Naive thymus-derived CD8-positive, alpha-beta T cell (primary cell): ENCODE results near the gene HOXD9. TPM values are rescaled to one million over a fixed set of nuclear protein-coding genes. Genes with fewer than 3 reads are reported as not detected.
A peak's percentile ranks its signal among the peaks of the same experiment; 100 is the strongest.

ENCODE experiments used
- ATAC-seq, 2 donors: fragments of 150-1000 bp; cut with Tn5 transposase in 1 of 2; sonication (Bioruptor Pico), chemical (Tn5 transposase) in 1 of 2; 1 replicate in 1 of 2; 2 replicates in 1 of 2; pipeline ENCODE4 v1.10.0; 2021; ENCODE audit warnings: mild to moderate bottlenecking in 2 of 2, moderate library complexity in 2 of 2
- POLR2A ChIA-PET: fragments of 350-600 bp; sonication (Branson Sonifier 250); formaldehyde crosslinking; loops from one replicate; lab custom pipeline; 2021; ENCODE audit warnings: antibody characterized with exemption; lab: Charles Lee
- DNase-seq, 10 donors: peaks; one replicate each; pipeline versions ENCODE4 v3.0.0 to v3.0.0-alpha.2; 2020 to 2022
- H3K27ac Mint-ChIP-seq, 10 donors: one replicate each; pipeline ENCODE4 v1.8.0; 2020 to 2022; ENCODE audit warnings: mild to moderate bottlenecking in 10 of 10, mixed read lengths in 10 of 10, moderate library complexity in 4 of 10, inconsistent platforms in 1 of 10
- H3K27me3 Mint-ChIP-seq, 5 donors: one replicate each; pipeline ENCODE4 v1.8.0; 2021 to 2022; ENCODE audit warnings: mixed read lengths in 5 of 5
- H3K36me3 Mint-ChIP-seq, 3 donors: one replicate each; pipeline ENCODE4 v1.8.0; 2020 to 2022; ENCODE audit warnings: mixed read lengths in 3 of 3, mild to moderate bottlenecking in 2 of 3, inconsistent platforms in 1 of 3
- H3K4me1 Mint-ChIP-seq, 4 donors: one replicate each; pipeline ENCODE4 v1.8.0; 2021 to 2022; ENCODE audit warnings: mixed read lengths in 4 of 4
- H3K4me3 Mint-ChIP-seq, 10 donors: one replicate each; pipeline ENCODE4 v1.8.0; 2020 to 2022; ENCODE audit warnings: mild to moderate bottlenecking in 10 of 10, mixed read lengths in 10 of 10, moderate library complexity in 6 of 10, inconsistent platforms in 1 of 10
- H3K9me3 Mint-ChIP-seq, 9 donors: one replicate each; pipeline ENCODE4 v1.8.0; 2020 to 2022; ENCODE audit warnings: mixed read lengths in 9 of 9, mild to moderate bottlenecking in 3 of 9, inconsistent platforms in 1 of 9, moderate library complexity in 1 of 9
- polyA plus RNA-seq, 3 donors: library from polyadenylated mRNA; unstranded; fragments of 300-500 nt; fragmentation: Illumina TruSeq; gene quantifications; one replicate each; pipeline ENCODE4 v1.2.3, GENCODE V29; 2021
- total RNA-seq, 8 experiments: library from RNA in 2 of 8; stranded (reverse) in 2 of 8; gene quantifications; one replicate each; pipeline ENCODE4 v1.2.3 and lab custom pipeline; 2021 to 2026

The HOXD9 gene
- total and polyA plus RNA-seq, 5 experiments from 2014 or later = not detected

DNA sequence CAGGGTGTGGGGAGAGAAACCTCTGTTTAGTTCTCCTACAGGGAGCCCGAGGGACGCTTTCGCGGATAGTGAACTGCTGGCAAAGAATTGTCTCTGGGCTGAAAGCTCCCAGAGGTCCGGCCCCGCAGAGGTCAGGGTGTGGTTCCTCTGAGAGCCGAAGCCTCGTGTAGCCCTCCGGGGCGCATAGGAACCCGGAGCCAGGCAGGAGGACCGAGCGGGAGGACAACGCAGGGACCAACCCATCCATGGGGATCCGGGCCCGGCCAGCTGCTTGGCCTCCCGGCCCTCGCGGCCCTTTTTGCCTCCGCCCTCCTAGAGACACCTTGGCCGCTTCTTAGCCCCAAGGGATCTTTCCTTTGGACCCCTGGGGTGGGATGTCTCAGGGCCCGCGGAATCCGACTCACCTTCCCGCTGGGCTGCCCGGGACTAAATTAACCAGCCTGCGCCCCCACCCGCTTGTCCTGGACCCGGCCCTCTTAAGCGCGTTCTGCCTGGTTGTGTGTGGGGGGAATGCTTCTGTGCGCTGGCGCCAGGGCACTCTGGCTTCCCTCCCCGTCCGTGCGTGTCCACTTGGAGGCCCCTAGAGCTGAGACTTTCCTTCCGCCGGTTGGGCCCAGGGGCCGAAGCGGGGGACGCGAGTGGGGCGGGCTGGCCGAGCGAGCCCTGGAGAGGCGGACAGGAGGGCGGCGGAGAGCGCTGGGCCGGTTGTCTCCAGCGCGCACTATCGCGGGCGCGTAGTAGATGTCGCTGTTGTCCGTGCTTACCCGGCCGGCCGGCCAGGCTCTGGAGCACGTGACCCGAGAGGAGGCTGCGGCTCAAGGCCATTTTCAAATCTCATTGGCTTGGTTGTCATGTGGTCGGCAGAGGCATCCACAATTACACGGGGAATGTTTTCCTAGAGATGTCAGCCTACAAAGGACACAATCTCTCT, 6.4 kb upstream of the HOXD9 start, which contains the start of gene HOXD10:
Gene HOXD10, plus strand, starts transcription at position 896 of the 931 bp plus-strand sequence. CDS start 56 bp downstream, outside the sequence.
- peaks cover 7 to 30% (median 8%) of the 10 kb centered on the region in 3 donors for H3K36me3 Mint-ChIP-seq
- peaks cover 59 to 98% (median 85%) of the 10 kb centered on the region in 5 donors for H3K27me3 Mint-ChIP-seq
- DNase-seq (no peak), ATAC-seq (no peak)
- peak within 1 kb of the TSS in 1 of 10 donors; percentile 25 for H3K4me3 Mint-ChIP-seq
- H3K4me1 Mint-ChIP-seq = peaks cover 0 to 9% (median 7%) of the 10 kb centered on the region in 4 donors
- POLR2A ChIA-PET = no interaction called here
- peaks cover 0 to 67% (median 21%) of the 10 kb centered on the region in 9 donors for H3K9me3 Mint-ChIP-seq
- peak within 1 kb of the TSS in 1 of 10 donors; percentile 82 for H3K27ac Mint-ChIP-seq

GRCh38 chr2:176117162-176117822, 5.2 kb upstream of the HOXD9 start:
- Mint-ChIP-seq H3K4me3 (no peak overlapping the region), H3K36me3 (peaks cover 6 to 30% (median 8%) of the 10 kb centered on the region in 3 donors), H3K4me1 (peaks cover 0 to 8% (median 6%) of the 10 kb centered on the region in 4 donors), H3K9me3 (peaks cover 0 to 64% (median 21%) of the 10 kb centered on the region in 9 donors), H3K27me3 (peaks cover 57 to 94% (median 79%) of the 10 kb centered on the region in 5 donors), H3K27ac (peak overlapping the region in 1 of 10 donors; percentile 82)
- no peak for DNase-seq
- POLR2A ChIA-PET = no interaction called here
- ATAC-seq = no peak

- POLR2A ChIA-PET = no interaction called here
- Mint-ChIP-seq H3K4me3 (peak overlapping the region in 2 of 10 donors; percentile 26 to 40), H3K9me3 (peaks cover 0 to 61% (median 21%) of the 10 kb centered on the region in 9 donors), H3K4me1 (peaks cover 2 to 8% (median 7%) of the 10 kb centered on the region in 4 donors), H3K27me3 (peaks cover 57 to 88% (median 75%) of the 10 kb centered on the region in 5 donors), H3K27ac (peak overlapping the region in 3 of 10 donors; percentile 53 to 91 (median 58)), H3K36me3 (peaks cover 6 to 30% (median 8%) of the 10 kb centered on the region in 3 donors)
- ATAC-seq (no peak), DNase-seq (no peak)
Measured at GRCh38 chr2:176117823-176118371, 4.6 kb upstream of the HOXD9 start.

DNA sequence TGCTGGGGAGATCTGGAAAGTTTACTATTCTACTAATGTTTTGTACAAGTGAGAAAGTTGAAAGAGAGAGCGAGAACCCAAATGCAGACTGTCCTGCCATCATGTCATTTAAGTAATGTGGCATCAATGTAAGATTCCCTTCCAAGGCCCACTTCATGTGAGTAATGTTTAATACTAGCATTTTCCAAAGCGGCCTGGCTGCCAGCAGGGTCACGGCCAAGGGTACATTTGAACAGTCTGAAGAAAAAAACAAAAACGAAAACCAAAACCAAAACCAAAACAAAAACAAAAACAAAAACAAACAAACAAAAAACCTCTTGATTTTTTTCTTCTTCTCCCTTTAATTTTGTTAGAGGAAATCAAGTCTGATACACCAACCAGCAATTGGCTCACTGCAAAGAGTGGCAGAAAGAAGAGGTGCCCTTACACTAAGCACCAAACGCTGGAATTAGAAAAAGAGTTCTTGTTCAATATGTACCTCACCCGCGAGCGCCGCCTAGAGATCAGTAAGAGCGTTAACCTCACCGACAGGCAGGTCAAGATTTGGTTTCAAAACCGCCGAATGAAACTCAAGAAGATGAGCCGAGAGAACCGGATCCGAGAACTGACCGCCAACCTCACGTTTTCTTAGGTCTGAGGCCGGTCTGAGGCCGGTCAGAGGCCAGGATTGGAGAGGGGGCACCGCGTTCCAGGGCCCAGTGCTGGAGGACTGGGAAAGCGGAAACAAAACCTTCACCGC, 3.7 kb upstream of the HOXD9 start:
- Mint-ChIP-seq H3K4me3 (peak overlapping the region in 1 of 10 donors; percentile 71), H3K36me3 (peaks cover 6 to 23% (median 8%) of the 10 kb centered on the region in 3 donors), H3K4me1 (peaks cover 6 to 14% (median 10%) of the 10 kb centered on the region in 4 donors), H3K9me3 (peaks cover 0 to 53% (median 19%) of the 10 kb centered on the region in 9 donors), H3K27me3 (peaks cover 53 to 85% (median 70%) of the 10 kb centered on the region in 5 donors), H3K27ac (peak overlapping the region in 2 of 10 donors; percentile 58 to 78)
- POLR2A ChIA-PET = no interaction called here
- DNase-seq (no peak), ATAC-seq (no peak)

GRCh38 chr2:176120364-176121189, 1.9 kb upstream of the HOXD9 start:
- Mint-ChIP-seq H3K36me3 (peaks cover 8 to 12% (median 10%) of the 10 kb centered on the region in 3 donors), H3K27me3 (peaks cover 51 to 87% (median 75%) of the 10 kb centered on the region in 5 donors), H3K27ac (peak overlapping the region in 1 of 10 donors; percentile 16), H3K4me1 (peaks cover 9 to 16% (median 13%) of the 10 kb centered on the region in 4 donors), H3K4me3 (peak overlapping the region in 2 of 10 donors; percentile 14 to 20), H3K9me3 (peaks cover 0 to 41% (median 18%) of the 10 kb centered on the region in 9 donors)
- ATAC-seq = no peak
- POLR2A ChIA-PET = no interaction called here
- DNase-seq = no peak

- Mint-ChIP-seq H3K4me1 (peaks cover 9 to 16% (median 12%) of the 10 kb centered on the region in 4 donors), H3K36me3 (peaks cover 8 to 11% (median 10%) of the 10 kb centered on the region in 3 donors), H3K4me3 (peak overlapping the region in 4 of 10 donors; percentile 12 to 43 (median 17)), H3K27ac (peak overlapping the region in 1 of 10 donors; percentile 44), H3K9me3 (peaks cover 0 to 37% (median 17%) of the 10 kb centered on the region in 9 donors), H3K27me3 (peaks cover 57 to 87% (median 77%) of the 10 kb centered on the region in 5 donors)
- no peak for ATAC-seq
- DNase-seq = no peak
- POLR2A ChIA-PET = no interaction called here
Measured at GRCh38 chr2:176121190-176122051, 1.1 kb upstream of the HOXD9 start.

- Mint-ChIP-seq H3K9me3 (peaks cover 0 to 29% (median 11%) of the 10 kb centered on the region in 9 donors), H3K36me3 (peaks cover 4 to 10% (median 6%) of the 10 kb centered on the region in 3 donors), H3K27ac (peak overlapping the region in 1 of 10 donors; percentile 34), H3K4me3 (peak overlapping the region; percentile 57 to 85 (median 78)), H3K27me3 (peaks cover 59 to 87% (median 77%) of the 10 kb centered on the region in 5 donors), H3K4me1 (peaks cover 9 to 20% (median 14%) of the 10 kb centered on the region in 4 donors)
- DNase-seq (no peak), ATAC-seq (peak; percentile 24 to 27)
- POLR2A ChIA-PET = interaction anchor here (0.5 to 0.9 kb wide), 2 partner anchors 706 to 1073 kb away, joined by 3 read pairs; no protein-coding TSS in a partner anchor
Measured at GRCh38 chr2:176122052-176122682, 352 bp upstream of the HOXD9 start.

DNA sequence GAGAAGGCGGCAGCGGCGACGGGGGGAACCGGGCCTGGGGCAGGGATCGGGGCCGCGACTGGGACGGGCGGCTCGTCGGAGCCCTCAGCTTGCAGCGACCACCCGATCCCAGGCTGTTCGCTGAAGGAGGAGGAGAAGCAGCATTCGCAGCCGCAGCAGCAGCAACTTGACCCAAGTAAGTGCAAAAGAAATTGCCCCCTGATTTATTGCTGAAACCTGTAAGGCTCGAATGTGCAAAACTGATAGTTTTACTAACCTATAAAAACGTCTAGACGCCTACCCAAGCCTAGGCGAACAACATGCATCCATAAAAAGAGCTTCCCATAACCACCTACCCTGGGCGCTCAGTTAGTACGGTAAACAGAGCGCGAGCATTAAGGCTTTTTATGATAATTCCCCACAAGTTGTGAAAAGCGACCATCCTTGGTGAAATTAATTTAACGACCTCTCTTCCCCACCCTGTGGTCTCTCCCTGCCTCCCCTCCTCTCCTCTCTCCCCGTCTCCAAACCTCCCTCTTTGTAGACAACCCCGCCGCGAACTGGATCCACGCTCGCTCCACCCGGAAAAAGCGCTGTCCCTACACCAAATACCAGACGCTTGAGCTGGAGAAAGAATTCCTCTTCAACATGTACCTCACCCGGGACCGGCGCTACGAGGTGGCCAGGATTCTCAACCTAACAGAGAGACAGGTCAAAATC, 1.0 kb downstream of the HOXD9 start:
- H3K36me3 Mint-ChIP-seq = peaks cover 0 to 7% (median 6%) of the 10 kb centered on the region in 3 donors
- H3K9me3 Mint-ChIP-seq = peaks cover 0 to 24% (median 9%) of the 10 kb centered on the region in 9 donors
- POLR2A ChIA-PET = no interaction called here
- H3K4me3 Mint-ChIP-seq = peak overlapping the region in 9 of 10 donors; percentile 20 to 74 (median 60)
- DNase-seq = no peak
- peaks cover 8 to 32% (median 19%) of the 10 kb centered on the region in 4 donors for H3K4me1 Mint-ChIP-seq
- H3K27me3 Mint-ChIP-seq = peaks cover 63 to 87% (median 76%) of the 10 kb centered on the region in 5 donors
- no peak for ATAC-seq
- H3K27ac Mint-ChIP-seq = peak overlapping the region in 2 of 10 donors; percentile 2 to 71
